Islet precursor cell (in vitro differentiated cells): ENCODE results near the gene CELF2.

Experiments used
- DNase-seq: peaks from one replicate; pipeline ENCODE4 v3.0.0-alpha.2; 2018

The CELF2 gene

DNA sequence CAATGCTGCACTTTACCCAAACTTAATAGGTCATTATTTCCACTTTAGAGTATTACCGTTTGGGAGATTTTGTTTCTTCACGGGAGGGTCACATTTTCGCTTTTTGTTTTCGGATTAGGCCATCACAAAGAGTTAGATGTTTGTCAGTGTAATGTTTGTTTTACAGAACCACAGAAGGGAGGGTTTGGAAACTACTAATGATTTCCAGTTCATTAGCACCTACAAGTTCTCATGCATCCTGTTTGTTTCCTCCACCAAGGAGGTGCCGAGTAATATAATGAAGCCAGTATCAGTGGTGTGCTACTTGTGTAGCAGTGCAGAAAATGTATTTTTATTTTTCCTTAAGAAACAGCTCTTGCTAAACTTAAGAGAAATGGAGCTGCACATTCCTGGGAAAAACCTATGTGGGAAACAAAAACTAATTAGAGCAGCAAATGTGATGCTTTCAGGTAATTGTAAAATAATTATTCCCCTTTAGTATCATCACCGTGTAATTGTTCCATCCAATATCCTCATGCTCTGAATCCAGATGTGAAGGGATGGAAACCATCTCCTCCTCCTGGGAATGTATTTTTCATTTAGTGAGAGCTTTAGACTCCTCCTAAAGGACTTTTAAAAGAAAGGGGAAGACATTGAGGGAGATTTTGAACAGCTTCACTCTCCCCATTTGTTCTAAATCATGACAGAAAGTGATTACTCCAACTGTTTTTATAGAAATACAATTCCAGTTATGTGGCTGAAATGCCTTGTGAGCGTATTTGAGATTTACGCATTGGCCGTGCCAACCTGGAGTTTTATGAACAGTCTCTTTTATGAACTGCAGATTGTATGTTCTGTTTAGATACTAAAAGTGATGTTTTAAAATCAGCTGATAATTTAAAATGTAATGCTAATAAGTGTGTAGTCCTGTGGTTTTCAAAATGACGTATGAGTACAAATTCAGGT lies 5.6 kb downstream of the CELF2 start:
- DNase-seq = no peak

DNA sequence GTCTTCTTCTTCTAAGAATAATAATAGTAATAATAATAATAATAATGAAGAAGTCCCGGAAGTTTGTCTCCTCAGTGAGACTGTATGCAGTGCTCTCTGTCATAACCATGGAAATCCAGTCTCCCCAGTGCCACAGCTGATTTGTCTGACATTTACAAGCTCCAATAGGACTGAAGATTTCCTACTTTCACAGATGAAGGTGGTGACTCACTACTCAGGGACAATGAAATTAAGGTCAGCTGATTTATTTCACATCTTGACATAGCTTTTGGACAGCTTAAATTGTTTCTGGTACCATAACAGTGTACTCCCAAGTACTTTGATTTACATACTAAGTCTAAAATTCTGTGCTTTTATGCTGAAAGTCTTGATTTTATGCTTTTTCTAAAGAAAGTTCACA lies 6.9 kb downstream of the CELF2 start:
- no peak for DNase-seq

DNA sequence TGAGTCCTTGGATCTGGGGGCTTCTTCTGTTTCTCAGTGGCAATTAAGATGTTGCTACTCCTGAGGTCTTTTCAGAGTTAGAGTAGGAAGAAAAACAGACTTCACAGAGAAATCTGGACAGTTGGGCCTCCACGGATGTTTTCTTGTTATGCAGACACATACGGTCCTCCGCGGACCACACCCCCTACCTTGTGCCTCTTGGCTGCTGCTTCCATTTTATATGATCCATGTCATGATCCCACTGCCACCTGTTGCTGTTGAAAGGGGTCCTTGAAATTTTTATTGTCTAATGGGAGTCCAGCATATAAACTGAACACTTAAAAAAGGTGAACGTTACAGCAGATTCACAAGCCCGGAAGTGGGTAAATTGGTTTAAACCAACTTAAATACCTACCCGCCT lies 8.3 kb downstream of the CELF2 start:
- no peak for DNase-seq

DNA sequence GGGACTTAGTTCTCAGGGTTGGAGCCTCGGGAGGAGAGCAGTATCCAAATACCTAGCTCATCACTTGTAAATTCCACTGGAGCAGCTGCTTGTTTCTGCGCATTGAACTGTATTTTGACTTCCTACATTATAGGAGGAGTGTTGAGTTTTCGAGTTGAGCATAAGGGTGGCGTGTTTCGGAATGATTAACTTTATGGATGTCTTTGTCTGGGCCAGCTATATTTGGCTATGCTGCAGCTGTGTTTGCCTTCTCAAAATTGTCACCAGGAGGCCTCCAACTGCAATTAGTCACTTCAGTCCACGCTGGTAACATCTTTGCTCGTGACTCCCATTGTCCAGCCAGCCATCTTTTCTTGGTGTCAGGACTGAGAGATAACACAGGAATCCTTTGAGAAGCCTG lies 9.1 kb downstream of the CELF2 start:
- DNase-seq = no peak

DNA sequence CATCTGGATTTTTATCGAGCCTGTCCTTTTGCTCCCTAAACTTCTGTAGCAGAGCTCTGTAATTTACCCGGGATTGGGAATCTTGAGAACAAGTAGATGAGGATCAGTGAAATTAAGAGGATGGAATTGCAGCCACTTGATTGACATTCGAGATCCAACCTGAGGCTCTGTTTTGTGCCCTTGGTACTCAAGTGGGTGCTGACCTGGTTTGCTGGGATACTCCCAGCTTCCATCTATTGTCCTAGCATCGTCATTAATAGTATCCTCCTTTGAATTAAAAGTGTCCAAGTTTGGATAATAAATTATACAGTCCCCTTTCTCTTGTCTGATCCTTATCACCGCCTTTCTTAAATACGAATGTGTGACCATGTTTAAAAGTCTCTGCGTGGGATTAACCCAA lies 17.1 kb downstream of the CELF2 start:
- DNase-seq = no peak

DNA sequence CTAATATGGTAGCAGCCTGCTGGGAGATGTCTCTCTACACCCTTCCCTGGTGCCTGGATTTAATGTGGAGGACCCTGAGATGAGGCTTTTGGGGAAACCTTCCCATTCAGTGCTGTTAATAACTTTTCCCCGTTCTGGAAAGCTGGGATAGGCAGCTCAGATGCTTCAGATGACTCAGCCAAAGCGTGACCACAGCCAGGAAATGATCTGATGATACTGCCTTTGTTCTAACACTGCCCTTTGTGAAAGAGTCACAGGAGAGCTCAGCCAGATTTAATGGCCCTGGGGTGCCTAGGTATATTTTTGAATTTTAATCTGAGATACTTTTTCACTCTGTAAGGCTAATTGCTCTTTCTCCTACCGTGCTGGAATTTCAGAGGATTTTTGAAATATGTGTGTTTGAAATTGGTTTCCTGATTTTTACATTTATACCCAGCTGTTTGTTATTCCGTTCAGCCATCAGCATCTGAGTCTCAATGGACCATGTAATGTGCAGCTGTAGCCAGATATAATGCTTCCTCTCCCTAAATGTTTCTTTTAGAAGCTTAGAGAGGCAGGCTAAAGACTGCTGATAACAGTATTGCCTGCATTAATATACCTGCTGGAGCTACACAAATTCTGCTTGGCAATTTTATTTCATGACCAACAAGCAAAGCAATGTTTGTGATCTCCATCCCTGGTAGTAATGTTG lies 17.8 kb downstream of the CELF2 start:
- peak; percentile 86 for DNase-seq

DNA sequence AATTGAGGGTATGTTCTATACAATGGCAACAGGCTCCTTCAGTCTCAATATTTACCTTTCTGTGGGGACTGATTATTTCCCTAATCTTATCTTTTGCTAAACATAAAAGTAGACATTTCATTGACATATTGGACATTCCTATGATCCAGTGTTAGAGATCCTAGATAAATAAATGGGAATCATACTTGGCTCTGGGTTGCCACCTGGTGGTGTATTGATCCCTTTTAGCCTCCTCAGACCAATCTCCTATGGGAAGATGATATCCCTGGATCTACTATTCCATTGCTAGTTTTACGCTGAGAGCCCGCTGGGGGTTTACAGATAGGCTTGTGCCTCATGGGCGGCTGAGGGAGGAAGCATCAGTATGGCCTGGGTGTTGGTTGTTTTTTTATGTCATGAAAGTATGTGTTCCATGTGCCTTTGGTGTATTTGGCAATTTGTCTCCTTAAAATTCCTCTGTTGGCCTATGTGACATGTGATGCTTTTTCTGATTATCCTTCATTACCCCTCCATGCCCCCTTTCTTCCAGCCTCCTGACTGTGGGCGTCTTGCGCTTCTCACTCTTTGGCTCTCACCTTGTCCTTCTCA lies 18.8 kb downstream of the CELF2 start:
- DNase-seq = no peak

DNA sequence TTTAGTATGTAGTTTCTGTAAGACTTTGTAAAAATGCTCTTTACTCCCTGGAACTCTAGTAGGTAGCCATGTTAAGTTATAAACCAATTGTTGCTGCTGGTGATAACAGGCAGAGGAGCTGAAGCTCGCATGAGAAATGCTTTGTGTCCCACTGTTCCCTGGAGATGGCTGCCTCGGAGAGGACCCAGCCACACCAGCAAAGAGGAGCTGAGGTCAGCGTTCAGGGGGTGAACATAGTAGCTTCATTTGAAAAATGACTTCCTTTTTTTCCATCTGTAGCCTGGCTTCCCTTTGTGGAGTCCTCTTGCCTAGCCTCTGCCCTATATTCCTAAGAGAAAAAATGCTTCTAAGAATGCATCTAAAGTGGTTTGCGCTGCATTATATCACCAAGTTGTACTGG lies 20.3 kb downstream of the CELF2 start:
- DNase-seq = no peak

DNA sequence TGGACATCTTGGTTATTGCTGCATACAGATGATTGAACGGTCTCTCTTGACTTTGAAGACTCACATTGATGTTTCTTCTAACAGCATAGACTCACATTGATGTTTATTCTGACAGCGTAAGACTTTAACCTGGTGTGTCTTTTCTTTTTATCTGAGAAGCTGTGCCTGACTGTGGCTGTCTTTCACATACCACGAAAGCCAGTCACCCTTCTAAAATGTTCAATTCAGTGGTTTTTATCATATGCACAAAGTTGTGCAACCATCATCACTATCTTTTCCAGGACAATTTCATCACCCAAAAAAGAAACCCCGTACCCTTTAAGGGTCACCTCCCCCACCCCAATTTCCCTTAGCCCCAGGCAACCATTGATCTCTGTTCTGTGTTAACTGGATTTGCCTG lies 24.7 kb downstream of the CELF2 start:
- DNase-seq = no peak

DNA sequence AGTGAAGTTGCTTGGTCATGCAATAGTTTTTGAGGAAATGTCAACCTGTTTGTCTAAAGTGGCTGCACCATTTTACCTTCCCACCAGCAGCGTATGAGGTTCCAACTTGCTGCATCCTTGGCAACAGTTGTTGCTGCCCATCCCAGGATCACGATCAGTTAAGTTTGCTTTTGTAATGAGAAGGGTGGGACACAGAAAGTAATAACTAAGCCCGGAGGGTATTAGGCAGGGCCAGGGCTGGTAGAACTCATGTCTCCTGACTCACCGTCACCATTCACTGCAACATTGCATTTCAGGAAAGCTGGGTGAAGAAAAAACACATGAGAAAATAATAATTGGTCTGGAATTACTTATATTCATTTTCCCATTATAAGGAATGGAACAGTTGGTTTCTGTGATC lies 25.4 kb downstream of the CELF2 start:
- no peak for DNase-seq

DNA sequence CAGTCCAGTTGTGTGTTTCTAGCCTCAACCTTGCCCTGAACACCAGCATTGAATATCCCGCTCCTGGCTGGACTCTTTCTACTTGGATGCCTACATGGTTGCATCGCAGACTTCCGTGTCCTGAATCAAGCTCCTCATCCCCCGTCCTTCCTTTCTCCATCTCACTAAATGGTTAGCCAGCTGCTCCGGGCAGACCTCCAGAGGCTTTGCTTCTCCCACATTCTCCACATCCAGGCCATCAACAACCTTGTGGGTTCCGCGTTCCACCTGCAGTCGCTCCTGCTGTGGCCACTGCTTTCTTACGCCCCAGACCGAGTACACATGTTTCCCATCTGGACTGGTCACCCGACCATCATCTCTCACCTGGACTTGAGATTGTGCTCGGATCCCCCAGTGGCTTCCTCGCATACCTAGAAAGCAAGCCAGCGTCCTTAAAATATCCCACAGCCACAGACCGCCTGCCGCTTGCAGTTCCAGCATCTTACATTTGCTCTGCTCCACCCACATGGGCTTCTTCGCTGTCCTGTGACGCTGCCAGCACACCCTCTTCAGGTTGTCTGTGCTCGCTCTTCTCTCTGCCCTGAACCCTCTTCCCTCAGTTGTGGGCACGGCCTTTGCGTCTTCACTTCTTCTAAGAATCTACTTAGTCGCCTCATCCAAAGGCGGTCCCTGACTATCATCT lies 25.9 kb downstream of the CELF2 start:
- no peak for DNase-seq

DNA sequence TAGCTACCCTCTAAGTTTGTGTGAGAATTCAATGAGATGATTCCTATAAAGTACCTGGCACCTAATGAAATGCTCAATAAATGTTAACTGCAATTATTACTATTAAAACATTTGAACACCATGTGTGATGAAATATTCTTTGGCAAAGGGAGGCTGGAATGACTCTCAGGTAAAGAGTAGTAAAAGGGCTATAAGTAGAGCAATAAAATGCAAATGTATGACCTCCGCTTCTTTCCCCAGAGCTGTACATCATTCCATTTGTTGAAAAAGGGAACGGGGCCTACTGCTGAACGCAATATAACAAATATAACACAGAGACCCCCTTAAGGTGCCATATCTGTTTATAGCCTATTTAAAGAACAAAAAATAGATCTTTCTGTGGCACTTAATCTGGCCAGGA lies 27.8 kb downstream of the CELF2 start:
- DNase-seq = no peak

DNA sequence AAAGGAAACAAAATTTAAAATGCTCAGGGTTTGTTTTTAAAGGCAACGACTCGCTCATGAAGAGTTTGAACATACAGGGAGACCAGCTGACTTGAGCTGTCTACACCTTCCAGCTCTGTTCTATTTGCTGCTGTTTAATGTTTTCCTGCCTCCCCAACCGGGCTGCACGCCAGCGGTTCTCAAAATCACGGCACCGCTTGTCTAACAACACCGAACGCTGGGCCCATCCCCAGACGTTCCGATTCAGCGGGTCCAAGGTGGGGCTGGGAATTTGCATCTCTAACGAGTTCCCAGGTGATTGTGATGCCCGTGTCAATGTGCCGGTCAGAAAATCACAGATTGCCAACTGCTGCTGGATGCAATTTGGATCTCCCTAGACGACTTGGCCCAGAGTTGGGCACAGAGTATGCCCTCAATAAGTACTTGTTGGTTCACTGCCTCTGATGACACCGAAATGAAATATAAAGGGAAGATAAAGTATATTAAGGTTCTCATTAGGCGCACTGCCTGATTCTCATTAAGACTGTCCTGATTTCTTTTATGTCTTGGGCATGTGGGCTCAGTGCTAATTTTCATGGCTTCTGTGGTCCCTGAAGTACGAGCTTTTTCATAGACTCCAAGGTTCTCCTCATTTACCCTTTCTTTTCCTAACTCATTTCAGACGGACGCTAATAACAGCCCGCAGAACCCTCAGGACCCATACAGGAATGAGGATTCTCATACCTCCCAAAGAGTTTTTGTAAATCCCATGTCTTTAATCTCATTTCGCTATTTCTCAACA lies 28.5 kb downstream of the CELF2 start:
- no peak for DNase-seq

DNA sequence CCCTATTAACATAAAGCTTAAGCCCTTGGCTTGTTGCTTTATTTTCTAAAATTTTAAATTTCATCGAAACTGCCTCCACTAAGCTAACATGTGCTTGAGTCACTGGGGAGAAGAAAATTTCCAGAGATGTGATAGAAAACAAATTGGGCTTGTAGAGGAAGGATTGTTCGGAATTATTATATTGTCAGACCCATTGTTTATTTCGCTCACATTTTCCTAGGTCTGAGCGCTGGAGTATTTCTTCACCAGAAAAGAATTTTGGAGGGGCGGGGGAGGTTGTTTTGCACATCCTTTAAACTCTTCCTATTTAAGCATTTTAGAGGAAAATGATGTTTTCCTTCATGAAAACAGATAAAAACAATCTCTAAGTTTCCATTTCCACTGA lies 29.1 kb downstream of the CELF2 start:
- DNase-seq = no peak

DNA sequence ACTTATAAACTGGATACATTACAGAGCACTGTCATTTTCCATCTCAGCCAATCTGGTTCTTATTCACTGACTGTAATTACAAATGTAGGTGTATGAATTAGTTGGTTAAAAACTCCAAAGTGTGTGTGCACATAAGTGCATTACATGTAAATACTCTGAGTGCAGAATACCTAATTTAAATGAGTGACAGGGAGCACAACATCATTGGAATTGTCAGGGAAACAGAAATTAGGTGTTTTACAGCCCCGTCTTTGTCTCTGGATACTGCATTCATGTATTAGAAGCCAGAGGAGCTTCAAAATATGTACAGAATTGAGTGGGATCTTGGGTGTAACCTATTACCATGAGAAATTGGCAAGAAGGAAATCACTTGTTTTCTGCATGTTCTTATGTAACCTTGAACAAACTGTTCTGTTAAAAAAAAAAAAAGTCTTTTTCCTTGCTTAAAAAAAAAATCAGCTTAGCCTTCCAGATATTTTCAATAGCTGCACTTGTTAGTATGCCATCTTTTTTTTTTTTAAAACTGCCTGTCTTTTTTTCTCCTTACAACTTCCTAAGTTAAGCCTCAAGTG lies 31.1 kb downstream of the CELF2 start:
- DNase-seq = no peak

DNA sequence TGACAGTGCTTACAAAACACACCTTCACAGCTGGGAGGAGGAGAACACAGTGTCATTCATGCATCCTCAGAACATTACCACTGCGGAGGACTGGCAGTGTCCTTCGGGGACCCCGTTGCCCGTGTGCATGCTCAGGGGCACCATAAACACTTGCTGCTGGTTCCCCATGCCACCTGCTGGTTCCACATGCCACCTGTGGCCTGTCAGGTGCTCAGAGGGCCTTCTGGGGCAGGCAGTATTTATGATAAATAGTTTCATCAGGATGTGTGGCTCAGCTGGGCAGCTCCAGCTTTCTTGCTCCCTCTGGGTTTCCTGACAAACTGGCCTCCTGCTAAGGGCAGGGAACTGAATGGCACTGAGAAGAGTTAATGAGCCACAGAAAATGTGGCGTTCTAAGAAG lies 32.1 kb downstream of the CELF2 start:
- DNase-seq = no peak

DNA sequence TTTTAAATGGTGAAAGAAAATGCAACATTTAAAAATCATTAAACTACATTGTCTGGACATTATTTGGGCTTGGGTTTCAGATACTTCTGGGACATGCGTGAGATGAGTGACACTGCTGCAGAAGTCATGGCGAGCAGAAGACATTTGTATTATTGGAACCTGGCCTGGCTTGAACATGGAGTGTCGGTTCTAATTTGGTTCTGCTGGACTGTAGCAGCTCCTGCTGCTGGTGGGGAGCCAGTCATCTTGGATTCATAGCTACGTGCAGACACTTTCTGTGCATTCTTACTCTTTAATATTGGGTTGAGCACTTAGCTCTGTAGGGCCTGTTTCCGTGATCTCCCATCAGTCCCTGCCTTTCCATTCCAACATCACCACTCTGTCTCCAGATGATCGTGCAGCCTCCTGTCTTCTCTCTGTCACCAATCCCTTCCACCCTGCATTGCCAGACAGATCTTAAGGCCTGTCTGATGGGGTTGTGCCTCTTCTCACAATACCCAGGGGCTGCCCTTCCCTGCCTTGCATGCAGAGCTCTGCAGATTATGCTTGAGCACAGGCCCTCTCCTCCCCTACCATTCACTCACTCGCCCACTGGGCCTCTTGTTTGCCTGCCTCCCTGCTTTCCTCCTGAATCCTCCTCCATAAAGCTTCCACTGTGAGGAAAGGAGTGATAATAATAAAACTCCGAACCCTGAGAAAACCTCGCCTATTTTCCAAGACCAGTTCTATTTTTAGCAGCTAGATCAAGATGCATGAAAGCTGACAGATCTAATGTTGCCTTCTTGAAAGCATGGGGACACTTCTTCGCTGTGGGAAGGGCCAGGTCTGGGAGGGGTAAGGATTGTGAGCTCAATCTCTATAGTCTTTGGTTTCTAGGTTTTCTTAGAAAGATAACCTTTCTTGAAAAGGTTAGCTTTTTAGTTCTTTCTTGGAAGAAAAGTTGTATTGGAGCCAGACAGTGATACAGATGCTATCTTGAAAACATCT lies 32.9 kb downstream of the CELF2 start:
- no peak for DNase-seq

DNA sequence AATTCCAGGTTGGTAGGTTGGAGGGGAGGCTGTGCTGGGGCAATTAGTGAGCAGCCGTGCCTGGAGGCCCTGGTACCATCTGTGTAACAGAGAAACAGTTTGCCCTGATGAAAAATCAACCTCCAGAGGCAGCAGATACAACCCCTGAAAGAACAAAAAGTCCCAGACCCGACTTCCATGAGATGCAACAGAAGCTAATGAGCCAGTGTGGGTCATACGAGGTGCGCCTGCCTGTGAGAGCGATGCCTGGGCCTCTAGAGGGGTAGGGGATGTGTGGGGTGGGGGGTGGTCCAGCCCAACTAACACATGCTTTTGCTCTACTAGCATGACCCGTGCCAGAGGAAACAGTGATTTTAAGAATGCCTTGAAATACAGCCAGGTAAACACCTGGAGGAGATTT lies 39.3 kb downstream of the CELF2 start:
- DNase-seq = no peak

DNA sequence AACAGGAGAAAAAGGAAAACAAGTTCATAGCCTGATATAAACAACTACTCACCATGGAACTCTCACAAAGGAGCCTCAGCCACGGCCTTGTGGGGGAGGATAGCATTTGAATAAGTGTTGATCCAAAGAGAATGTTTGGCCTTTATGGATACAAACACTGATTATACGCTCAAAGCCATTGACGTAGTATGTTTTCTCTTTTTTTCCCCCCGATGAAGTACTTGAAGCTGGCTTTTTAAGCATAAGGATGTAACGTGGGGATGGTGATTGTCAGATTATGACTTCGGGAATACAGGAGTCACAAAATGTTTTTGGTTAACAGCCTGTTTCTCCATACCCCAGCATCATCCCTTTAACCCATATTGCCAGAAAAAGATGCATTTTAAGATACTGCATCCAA lies 39.8 kb downstream of the CELF2 start:
- no peak for DNase-seq

DNA sequence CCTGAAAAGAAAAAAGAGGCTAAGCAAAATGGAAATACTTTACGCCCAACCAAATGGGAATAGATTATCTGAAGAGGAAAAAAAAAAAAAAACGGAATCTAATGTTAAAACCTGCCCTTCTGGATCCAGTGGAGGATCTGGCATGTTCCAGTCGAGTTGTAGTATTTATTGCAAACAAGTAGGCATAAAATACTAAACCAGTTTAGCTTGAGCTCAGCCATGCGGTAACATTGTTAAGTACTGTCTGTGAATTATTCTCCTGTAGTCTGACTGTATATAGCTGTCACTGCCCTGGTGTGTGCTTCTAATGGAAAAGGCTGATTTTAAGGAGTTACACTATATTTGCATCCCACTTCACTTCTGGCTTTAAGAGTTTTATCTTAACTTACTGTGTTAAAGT lies 40.3 kb downstream of the CELF2 start:
- no peak for DNase-seq

DNA sequence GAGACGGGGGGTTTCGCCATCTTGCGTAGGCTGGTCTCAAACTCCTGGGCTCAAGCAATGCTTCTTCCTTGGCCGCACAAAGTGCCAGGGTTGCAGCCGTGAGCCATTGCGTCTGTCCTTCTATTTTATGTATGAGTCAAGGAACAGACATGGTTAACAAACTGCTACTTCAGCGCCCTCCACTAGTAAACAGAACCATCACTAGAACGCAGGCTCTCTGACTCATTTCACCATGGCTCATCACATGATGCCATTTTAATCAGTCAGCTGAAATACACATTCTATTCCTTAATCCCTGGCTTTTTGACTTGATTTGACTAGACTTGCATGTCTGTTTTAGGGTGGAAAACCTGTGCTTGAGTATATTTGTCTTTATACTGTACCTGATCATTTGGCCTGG lies 41.3 kb downstream of the CELF2 start:
- DNase-seq = peak; percentile 62
